ENCODE results near the gene GM2A.
A peak's percentile ranks its signal among the peaks of the same experiment; 100 is the strongest.

Gene GM2A

GRCh38 chr5:151252762-151253604 is at the start of gene GM2A:
GM2A (plus strand) TSS chr5:151253185; CDS start chr5:151253217, 32 bp downstream.
- DNase-seq (ENCODE audit: low read depth): peak; percentile 99

- no peak for DNase-seq (ENCODE audit: low read depth)
Observed at GRCh38 chr5:151204051-151204450, 48.9 kb upstream of the GM2A start.

- no peak for DNase-seq (ENCODE audit: low read depth)
Observed at GRCh38 chr5:151205411-151205810, 47.6 kb upstream of the GM2A start.

- no peak for DNase-seq (ENCODE audit: low read depth)
Observed at GRCh38 chr5:151208481-151208914, 44.5 kb upstream of the GM2A start.

GRCh38 chr5:151212406-151212798 is 40.6 kb upstream of the GM2A start:
- no peak for DNase-seq (ENCODE audit: low read depth)

- DNase-seq (ENCODE audit: low read depth): peak; percentile 39
Observed at GRCh38 chr5:151213803-151214613, 39.0 kb upstream of the GM2A start.

GRCh38 chr5:151214614-151215545 is 38.1 kb upstream of the GM2A start:
- DNase-seq (ENCODE audit: low read depth): no peak

- no peak for DNase-seq (ENCODE audit: low read depth)
Observed at GRCh38 chr5:151215546-151215880, 37.5 kb upstream of the GM2A start.

GRCh38 chr5:151216781-151217180 is 36.2 kb upstream of the GM2A start:
- DNase-seq (ENCODE audit: low read depth): no peak

- no peak for DNase-seq (ENCODE audit: low read depth)
Observed at GRCh38 chr5:151218177-151218576, 34.8 kb upstream of the GM2A start.

- no peak for DNase-seq (ENCODE audit: low read depth)
Observed at GRCh38 chr5:151219138-151219537, 33.8 kb upstream of the GM2A start.

- DNase-seq (ENCODE audit: low read depth): no peak
Observed at GRCh38 chr5:151219789-151220188, 33.2 kb upstream of the GM2A start.

GRCh38 chr5:151221574-151221973 is 31.4 kb upstream of the GM2A start:
- no peak for DNase-seq (ENCODE audit: low read depth)

GRCh38 chr5:151222054-151222789 is 30.8 kb upstream of the GM2A start:
- no peak for DNase-seq (ENCODE audit: low read depth)

- DNase-seq (ENCODE audit: low read depth): no peak
Observed at GRCh38 chr5:151222790-151223446, 30.1 kb upstream of the GM2A start.

- DNase-seq (ENCODE audit: low read depth): no peak
Observed at GRCh38 chr5:151223447-151224264, 29.3 kb upstream of the GM2A start, which contains the start of gene CCDC69. CCDC69 (minus strand) TSS chr5:151224092; CDS start chr5:151223970, 122 bp downstream.

GRCh38 chr5:151224372-151224771 is 28.6 kb upstream of the GM2A start:
- no peak for DNase-seq (ENCODE audit: low read depth)

- DNase-seq (ENCODE audit: low read depth): no peak
Observed at GRCh38 chr5:151225071-151225470, 27.9 kb upstream of the GM2A start.

GRCh38 chr5:151225475-151225874 is 27.5 kb upstream of the GM2A start:
- DNase-seq (ENCODE audit: low read depth): no peak

GRCh38 chr5:151227918-151228447 is 25.0 kb upstream of the GM2A start:
- no peak for DNase-seq (ENCODE audit: low read depth)

Measured in fibroblast of the conjunctiva (primary cell).